GM03348 (cell line): ENCODE measurements around the gene TAOK2.
"Not testable (repeated sequence)": the region's sequence is repeated elsewhere in the genome, so short reads cannot be mapped to it uniquely, and the experiment has no call there.

Experiments
- DNase-seq: peaks from one replicate; pipeline ENCODE4 v3.0.0; 2012; ENCODE audit warnings: low spot score

TAOK2 gene

GRCh38 chr16:30025574-30025973 lies 51.9 kb downstream of the TAOK2 start:
- no peak for DNase-seq

- DNase-seq = no peak
These were observed 52.8 kb downstream of the TAOK2 start for GRCh38 chr16:30026449-30026848.

- DNase-seq = no peak
These were observed 54.1 kb downstream of the TAOK2 start for GRCh38 chr16:30027588-30028437.

- no peak for DNase-seq
These were observed 54.9 kb downstream of the TAOK2 start for GRCh38 chr16:30028438-30029076.

GRCh38 chr16:30030011-30030685 lies 56.5 kb downstream of the TAOK2 start:
- DNase-seq = no peak

- DNase-seq = no peak
These were observed 57.3 kb downstream of the TAOK2 start, which contains the start of gene TLCD3B for GRCh38 chr16:30030841-30031413. Gene TLCD3B (minus strand): TSS chr16:30031271. CDS start chr16:30030527, 744 bp downstream.

GRCh38 chr16:30031477-30031918 lies 57.8 kb downstream of the TAOK2 start:
- DNase-seq = no peak

GRCh38 chr16:30032083-30032819 lies 58.6 kb downstream of the TAOK2 start:
- DNase-seq = peak; percentile 79

GRCh38 chr16:30033270-30033669 lies 59.6 kb downstream of the TAOK2 start:
- DNase-seq = no peak

- DNase-seq = no peak
These were observed 66.6 kb downstream of the TAOK2 start for GRCh38 chr16:30040221-30040620.

GRCh38 chr16:30040690-30041089 lies 67.0 kb downstream of the TAOK2 start:
- not testable (repeated sequence) for DNase-seq

GRCh38 chr16:30041841-30042240 lies 68.2 kb downstream of the TAOK2 start:
- peak; percentile 57 for DNase-seq
